Karpas-422 (cell line): Measurements from ENCODE around the gene RAB4B. TPM values are rescaled to one million over a fixed set of nuclear protein-coding genes. Genes with fewer than 3 reads are reported as not detected.

Experiments used
- DNase-seq: peaks from one replicate; pipeline ENCODE4 v3.0.0-alpha.2; 2015
- H2AFZ ChIP-seq: fragments of 200-600 bp; sonication (generic); 2 replicates; pipeline ENCODE4 v1.6.1; 2014; ENCODE audit warnings: antibody characterized with exemption, low read length, mixed read lengths
- H3K27ac ChIP-seq: fragments of 200-600 bp; sonication (generic); 2 replicates; pipeline ENCODE4 v1.5.1; 2014; ENCODE audit warnings: mild to moderate bottlenecking, low read length, moderate library complexity
- H3K27me3 ChIP-seq: fragments of 200-600 bp; sonication (generic); 2 replicates; pipeline ENCODE4 v1.6.1; 2014; ENCODE audit warnings: low read length, mixed read lengths
- H3K36me3 ChIP-seq: fragments of 200-600 bp; sonication (generic); 2 replicates; pipeline ENCODE4 v1.6.1; 2014; ENCODE audit warnings: low read length, mixed read lengths; ENCODE audit not compliant: insufficient read depth
- H3K4me1 ChIP-seq: fragments of 200-600 bp; sonication (generic); 2 replicates; pipeline ENCODE4 v1.6.1; 2014; ENCODE audit warnings: mild to moderate bottlenecking, low read length, mixed read lengths
- H3K4me2 ChIP-seq: fragments of 200-600 bp; sonication (generic); 2 replicates; pipeline ENCODE4 v1.6.1; 2014; ENCODE audit warnings: low read length, low read depth, mild to moderate bottlenecking; ENCODE audit not compliant: poor library complexity, severe bottlenecking
- H3K4me3 ChIP-seq: fragments of 200-600 bp; sonication (generic); 2 replicates; pipeline ENCODE4 v1.5.1; 2014; ENCODE audit warnings: mild to moderate bottlenecking, antibody characterized with exemption, low read length, mixed read lengths
- H3K79me2 ChIP-seq: fragments of 200-600 bp; sonication (generic); 2 replicates; pipeline ENCODE4 v1.6.1; 2014; ENCODE audit warnings: mild to moderate bottlenecking, low read length, mixed read lengths
- H3K9ac ChIP-seq: fragments of 200-600 bp; sonication (generic); 2 replicates; pipeline ENCODE4 v1.6.0; 2014; ENCODE audit warnings: low read length
- H3K9me2 ChIP-seq: fragments of 200-600 bp; sonication (generic), shearing (Covaris generic); replicated peaks from 2 replicates; pipeline ENCODE4 v1.6.0; 2014; ENCODE audit warnings: mild to moderate bottlenecking, low read length, moderate library complexity; ENCODE audit not compliant: insufficient read depth
- H3K9me3 ChIP-seq: fragments of 300-700, 200-600 bp; sonication (generic); 2 replicates; pipeline ENCODE4 v1.6.1; 2014; ENCODE audit warnings: low read length, mixed read lengths
- H4K20me1 ChIP-seq: fragments of 200-600 bp; sonication (generic); 2 replicates; pipeline ENCODE4 v1.6.1; 2014; ENCODE audit warnings: mild to moderate bottlenecking, antibody characterized with exemption, low read length, low read depth; ENCODE audit not compliant: insufficient read depth
- total RNA-seq: library from RNA; depleted of rRNA; stranded (reverse); fragments of >200 nt; shearing (Covaris generic); gene quantifications from 2 replicates; pipeline ENCODE4 v1.2.3, GENCODE V29; 2014; ENCODE audit warnings: low replicate concordance

RAB4B gene
- total RNA-seq, 1 experiment from 2014 or later: 12.5 TPM

DNA sequence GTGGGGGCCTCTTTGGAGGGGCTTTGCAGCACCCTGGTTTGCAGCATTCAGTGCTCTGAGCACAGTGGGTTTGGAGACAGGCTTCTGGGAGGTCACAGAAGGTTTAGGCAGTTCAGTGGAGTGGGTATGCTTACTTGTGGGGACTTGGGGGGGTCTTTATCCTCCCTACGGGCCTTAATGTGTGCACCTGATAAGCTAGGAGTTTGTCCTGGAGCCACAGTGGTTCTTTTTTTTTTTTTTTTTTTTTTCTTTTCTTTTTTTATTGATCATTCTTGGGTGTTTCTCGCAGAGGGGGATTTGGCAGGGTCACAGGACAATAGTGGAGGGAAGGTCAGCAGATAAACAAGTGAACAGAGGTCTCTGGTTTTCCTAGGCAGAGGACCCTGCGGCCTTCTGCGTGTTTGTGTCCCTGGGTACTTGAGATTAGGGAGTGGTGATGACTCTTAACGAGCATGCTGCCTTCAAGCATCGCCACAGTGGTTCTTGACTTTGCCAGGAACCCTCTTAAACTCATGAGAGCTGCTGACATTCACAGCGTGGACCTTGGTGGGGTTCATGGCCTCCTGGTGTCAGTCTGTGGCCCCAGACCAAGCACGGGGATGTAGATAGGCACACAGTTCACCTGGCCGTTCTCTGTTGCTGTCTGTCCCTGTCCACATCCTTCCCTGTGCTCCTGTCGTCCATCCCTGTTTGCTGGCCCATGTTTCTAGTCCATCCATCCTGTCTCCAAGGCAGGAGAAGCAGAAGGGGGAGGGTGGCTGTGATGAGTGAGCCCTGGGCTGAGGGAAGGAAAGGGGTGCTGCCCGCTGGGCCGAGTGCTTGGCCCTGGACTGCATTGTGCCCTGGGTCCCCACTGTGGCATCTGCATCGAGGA, 23.6 kb downstream of the RAB4B start:
- Histone ChIP-seq H3K79me2 (peaks cover 69% of the 10 kb centered on the region), H4K20me1 (peaks cover 50% of the 10 kb centered on the region), H3K9ac (peak overlapping the region; percentile 97), H3K4me1 (peaks cover 81% of the 10 kb centered on the region), H3K4me3 (peak overlapping the region; percentile 90), H2AFZ (no peak overlapping the region), H3K9me3 (no peaks in the 10 kb centered on the region), H3K4me2 (peak overlapping the region; percentile 85), H3K9me2 (no peaks in the 10 kb centered on the region), H3K27ac (peak overlapping the region; percentile 82), H3K27me3 (no peaks in the 10 kb centered on the region), H3K36me3 (peaks cover 5% of the 10 kb centered on the region; the same call in 1 of the 2 replicates)
- DNase-seq: no peak

GRCh38 chr19:40802300-40803169, 24.5 kb downstream of the RAB4B start:
- Histone ChIP-seq H2AFZ (no peak overlapping the region), H3K79me2 (peaks cover 69% of the 10 kb centered on the region), H3K27ac (peak overlapping the region; percentile 82), H3K4me2 (peak overlapping the region; percentile 85), H4K20me1 (peaks cover 51% of the 10 kb centered on the region), H3K9me2 (no peaks in the 10 kb centered on the region), H3K27me3 (no peaks in the 10 kb centered on the region), H3K4me3 (peak overlapping the region; percentile 53), H3K36me3 (peaks cover 5% of the 10 kb centered on the region), H3K9ac (peak overlapping the region; percentile 68), H3K9me3 (no peaks in the 10 kb centered on the region), H3K4me1 (peaks cover 78% of the 10 kb centered on the region)
- peak; percentile 52 for DNase-seq

GRCh38 chr19:40803170-40803856, 25.3 kb downstream of the RAB4B start:
- DNase-seq: no peak
- Histone ChIP-seq H3K9me3 (no peaks in the 10 kb centered on the region), H3K27me3 (no peaks in the 10 kb centered on the region), H3K4me3 (peak overlapping the region; percentile 53), H3K9me2 (no peaks in the 10 kb centered on the region), H4K20me1 (peaks cover 58% of the 10 kb centered on the region), H2AFZ (no peak overlapping the region), H3K9ac (peak overlapping the region; percentile 68), H3K4me1 (peaks cover 70% of the 10 kb centered on the region), H3K27ac (peak overlapping the region; percentile 82), H3K36me3 (peaks cover 5% of the 10 kb centered on the region), H3K79me2 (peaks cover 69% of the 10 kb centered on the region), H3K4me2 (peak overlapping the region; percentile 85)

- Histone ChIP-seq H3K9me2 (no peaks in the 10 kb centered on the region), H3K27me3 (no peaks in the 10 kb centered on the region), H3K9me3 (no peaks in the 10 kb centered on the region), H3K36me3 (peaks cover 8% of the 10 kb centered on the region), H2AFZ (no peak overlapping the region), H3K4me2 (peak overlapping the region; percentile 85), H3K79me2 (peaks cover 69% of the 10 kb centered on the region), H4K20me1 (peaks cover 60% of the 10 kb centered on the region), H3K4me3 (peak overlapping the region; percentile 53; the same call in 1 of the 2 replicates), H3K4me1 (peaks cover 69% of the 10 kb centered on the region), H3K27ac (peak overlapping the region; percentile 82), H3K9ac (peak overlapping the region; percentile 68)
- DNase-seq: peak; percentile 91
These were observed 26.1 kb downstream of the RAB4B start for GRCh38 chr19:40803857-40804782.

DNA sequence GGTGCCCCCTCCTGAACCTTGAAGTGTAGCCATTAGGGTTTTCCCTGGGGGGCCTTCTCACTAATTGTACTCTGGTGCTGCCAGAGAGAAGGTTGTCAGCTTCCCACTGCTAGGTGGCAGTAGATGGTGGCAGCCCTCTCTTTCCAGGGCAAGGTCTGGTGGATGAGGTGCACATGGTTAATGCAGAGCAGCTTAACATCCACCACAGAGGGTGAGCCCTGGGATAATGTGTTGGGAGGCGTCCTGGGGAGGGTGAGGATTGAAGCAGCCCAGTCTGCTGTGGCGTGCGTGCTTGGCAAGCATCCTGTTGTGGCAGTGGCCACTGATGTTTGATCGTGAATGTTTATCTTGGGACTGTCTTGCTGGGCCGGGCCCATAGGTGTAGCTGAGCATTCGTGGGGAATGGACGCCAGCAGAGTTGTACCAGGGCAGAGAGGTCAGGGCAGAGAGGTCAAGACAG, 26.8 kb downstream of the RAB4B start:
- peak overlapping the region; percentile 85 for H3K4me2 ChIP-seq
- no peak overlapping the region for H2AFZ ChIP-seq
- no peaks in the 10 kb centered on the region for H3K9me2 ChIP-seq
- no peaks in the 10 kb centered on the region for H3K27me3 ChIP-seq
- H3K36me3 ChIP-seq: peaks cover 8% of the 10 kb centered on the region
- peak overlapping the region; percentile 82 for H3K27ac ChIP-seq
- peaks cover 60% of the 10 kb centered on the region for H4K20me1 ChIP-seq
- peaks cover 64% of the 10 kb centered on the region for H3K79me2 ChIP-seq
- H3K9me3 ChIP-seq: no peaks in the 10 kb centered on the region
- DNase-seq: peak; percentile 59
- peaks cover 69% of the 10 kb centered on the region for H3K4me1 ChIP-seq
- no peak overlapping the region for H3K4me3 ChIP-seq
- peak overlapping the region; percentile 68 for H3K9ac ChIP-seq

GRCh38 chr19:40805258-40805868, 27.3 kb downstream of the RAB4B start:
- peak overlapping the region; percentile 21; the same call in 1 of the 2 replicates for H3K9ac ChIP-seq
- peaks cover 54% of the 10 kb centered on the region for H4K20me1 ChIP-seq
- H2AFZ ChIP-seq: no peak overlapping the region
- no peaks in the 10 kb centered on the region for H3K9me3 ChIP-seq
- no peak for DNase-seq
- no peak overlapping the region for H3K4me2 ChIP-seq
- H3K27ac ChIP-seq: peak overlapping the region; percentile 82; the same call in 1 of the 2 replicates
- H3K4me3 ChIP-seq: no peak overlapping the region
- peaks cover 64% of the 10 kb centered on the region for H3K4me1 ChIP-seq
- H3K27me3 ChIP-seq: no peaks in the 10 kb centered on the region
- H3K79me2 ChIP-seq: peaks cover 58% of the 10 kb centered on the region
- H3K36me3 ChIP-seq: peaks cover 8% of the 10 kb centered on the region
- H3K9me2 ChIP-seq: no peaks in the 10 kb centered on the region
